Measurements from ENCODE around the gene SPRED3.

The SPRED3 gene

DNA sequence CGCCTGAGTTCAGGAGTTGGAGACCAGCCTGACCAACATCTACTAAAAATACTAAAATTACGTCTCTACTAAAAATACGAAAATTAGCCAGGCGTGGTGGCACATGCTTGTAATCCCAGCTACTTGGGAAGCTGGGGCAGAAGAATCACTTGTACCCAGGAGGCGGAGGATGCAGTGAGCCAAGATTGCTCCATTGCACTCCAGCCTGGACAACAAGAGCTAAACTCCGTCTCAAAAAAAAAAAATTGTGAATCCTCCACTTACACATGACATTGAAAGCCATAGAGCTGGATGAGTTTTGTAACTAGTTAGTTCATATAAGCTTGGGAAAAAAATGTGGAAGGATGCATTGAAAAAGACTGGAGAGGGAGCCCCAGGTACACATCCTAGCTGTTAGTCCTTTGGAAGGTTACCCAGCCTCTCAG, 14.6 kb upstream of the SPRED3 start:
- DNase-seq: no peak

DNA sequence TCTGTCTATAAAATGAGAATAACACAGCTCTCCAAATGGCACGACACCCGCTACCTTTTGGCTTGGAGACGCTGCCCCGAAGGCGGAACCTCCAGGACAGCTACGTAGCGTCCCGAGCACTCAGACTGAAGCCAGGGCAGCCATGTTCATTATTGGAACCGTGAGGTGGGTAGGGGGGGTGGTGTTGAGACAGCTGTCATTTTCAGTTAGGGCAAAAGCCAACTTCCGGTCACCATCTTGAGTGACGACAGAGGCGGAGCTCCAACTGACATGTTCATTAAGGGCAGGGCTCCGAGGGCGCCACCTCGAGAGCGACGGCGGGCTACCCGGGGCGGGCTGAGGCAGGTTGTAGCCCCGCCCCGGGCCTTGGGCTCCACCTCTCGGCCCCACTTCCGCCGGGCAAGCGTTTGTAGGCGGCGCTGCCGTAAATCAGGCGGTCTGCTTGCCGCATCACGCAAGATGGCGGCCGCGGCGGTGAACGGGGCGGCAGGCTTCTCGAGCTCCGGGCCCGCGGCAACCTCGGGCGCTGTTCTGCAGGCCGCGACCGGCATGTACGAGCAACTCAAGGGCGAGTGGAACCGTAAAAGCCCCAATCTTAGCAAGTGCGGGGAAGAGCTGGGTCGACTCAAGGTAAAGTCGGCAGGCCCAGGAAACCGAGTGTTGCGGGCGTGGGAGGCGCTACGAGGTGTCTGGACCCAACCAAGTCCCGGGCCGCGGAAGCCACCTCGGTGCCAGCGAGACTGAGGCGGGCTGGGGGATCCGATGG, 14.0 kb upstream of the SPRED3 start, which contains the start of gene PSMD8:
Gene PSMD8, plus strand, starts transcription at position 240 of the 766 bp plus-strand sequence. Its CDS starts 31 bp downstream, at position 271.
- DNase-seq: peak; percentile 97

DNA sequence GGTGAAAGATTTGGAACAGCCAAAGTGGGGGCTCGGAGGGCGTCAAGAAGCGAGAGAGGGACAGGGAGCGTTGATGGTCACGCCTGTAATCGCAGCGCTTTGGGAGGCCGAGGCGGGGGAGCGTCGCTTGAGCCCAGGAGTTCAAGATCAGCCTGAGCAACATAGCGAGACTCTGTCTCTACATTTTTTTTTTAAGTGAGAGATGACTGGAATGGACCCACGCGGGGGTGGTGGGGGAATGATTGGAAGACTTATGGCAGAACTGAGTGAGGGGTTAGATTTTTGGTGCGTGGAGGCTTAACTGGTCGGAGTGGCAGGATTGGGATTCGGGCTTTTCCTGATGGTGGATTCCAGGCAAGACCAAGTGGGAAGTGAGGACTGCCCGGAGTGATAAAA, 13.4 kb upstream of the SPRED3 start:
- DNase-seq: no peak

DNA sequence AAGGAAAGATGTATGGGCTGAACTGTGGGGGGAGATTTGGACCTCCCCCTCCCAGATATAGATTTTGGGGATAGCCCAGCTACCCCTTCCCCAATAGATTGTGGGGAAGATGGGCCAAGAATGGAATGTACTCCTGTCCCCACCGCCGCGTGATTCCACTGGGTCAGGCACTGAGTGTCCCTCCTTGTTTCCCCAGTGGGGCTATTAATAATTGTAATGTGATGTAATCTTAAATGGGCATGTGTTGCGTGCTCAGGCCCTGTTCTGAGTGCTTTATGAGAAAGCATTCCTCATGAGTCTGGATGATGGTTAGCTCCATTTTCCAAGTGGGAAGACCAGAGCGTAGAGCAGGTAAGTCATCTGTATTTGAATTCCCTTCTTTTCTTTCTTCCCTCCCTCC, 12.7 kb upstream of the SPRED3 start:
- no peak for DNase-seq

DNA sequence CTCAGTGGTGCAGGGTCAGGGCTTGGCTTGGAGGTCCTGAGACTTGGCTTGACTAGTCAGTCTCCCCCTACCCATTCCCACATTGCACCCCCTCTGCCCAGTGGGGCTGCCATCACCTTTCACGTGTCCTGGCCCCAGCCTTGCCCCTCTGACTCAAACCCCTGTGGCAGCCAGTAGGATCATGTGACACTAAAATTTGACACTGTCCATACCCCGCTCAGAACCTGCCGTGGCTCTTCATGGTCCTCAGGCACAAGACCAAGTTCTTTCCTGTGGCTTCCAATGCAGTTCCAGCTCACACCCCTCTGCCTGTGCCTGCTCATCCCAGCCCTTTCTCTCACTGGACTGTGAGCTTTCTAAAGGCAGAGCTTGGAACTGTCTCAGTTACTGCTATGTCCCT, 11.9 kb upstream of the SPRED3 start:
- DNase-seq: no peak

DNA sequence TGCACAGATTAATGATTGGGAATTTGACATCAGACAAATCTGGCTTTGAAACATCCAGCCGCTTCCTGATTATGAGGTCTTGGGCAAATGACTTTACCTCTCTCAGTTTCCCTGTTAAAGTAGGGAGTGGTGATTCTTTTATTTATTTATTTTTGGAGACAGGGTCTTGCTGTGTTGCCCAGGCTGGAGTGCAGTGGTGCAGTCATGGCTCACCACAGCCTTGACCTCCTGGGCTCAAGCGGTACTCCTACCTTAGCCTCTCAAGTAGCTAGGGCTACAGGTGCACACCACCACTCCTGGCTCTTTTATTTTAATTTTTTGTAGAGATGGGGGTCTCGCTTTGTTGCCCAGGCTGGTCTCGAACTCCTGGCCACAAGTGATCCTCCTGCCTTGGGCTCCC, 11.4 kb upstream of the SPRED3 start:
- DNase-seq: no peak

DNA sequence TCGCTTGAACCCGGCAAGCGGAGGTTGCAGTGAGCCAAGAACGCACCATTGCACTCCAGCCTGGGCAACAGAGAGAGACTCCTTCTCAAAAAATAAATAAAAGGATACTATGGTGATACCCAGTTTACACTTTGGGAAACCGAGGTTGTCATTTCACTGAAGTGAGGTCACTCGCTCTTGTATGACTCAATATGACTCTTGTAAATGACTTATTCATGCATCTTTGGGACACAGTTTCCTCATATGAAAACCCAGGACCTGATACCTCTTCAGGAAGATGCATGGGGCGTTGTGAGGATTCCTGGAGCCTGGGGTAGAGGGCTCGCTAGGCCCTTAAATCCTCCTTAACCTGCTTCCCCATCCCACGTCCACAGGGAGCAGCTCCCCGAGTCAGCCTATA, 9.6 kb upstream of the SPRED3 start:
- no peak for DNase-seq

DNA sequence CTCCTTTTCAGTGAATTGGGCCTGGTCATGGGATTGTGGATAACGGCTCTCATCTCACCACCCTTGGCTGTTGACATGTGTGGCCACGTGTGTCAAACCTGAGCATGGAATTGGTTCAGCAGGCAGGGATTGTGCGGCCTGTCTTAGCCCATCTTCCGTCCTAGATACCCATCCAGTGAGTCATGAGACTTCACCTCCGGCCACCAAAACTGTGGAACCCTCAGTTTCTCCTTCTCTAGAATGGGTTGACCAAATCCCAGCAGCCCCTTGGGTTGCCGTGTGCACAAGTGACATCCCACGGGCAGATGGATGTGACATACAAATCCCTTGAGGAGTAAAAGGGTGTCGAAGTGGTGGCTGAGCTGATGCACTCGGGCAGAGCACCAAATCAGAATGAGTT, 7.4 kb upstream of the SPRED3 start:
- DNase-seq: no peak

DNA sequence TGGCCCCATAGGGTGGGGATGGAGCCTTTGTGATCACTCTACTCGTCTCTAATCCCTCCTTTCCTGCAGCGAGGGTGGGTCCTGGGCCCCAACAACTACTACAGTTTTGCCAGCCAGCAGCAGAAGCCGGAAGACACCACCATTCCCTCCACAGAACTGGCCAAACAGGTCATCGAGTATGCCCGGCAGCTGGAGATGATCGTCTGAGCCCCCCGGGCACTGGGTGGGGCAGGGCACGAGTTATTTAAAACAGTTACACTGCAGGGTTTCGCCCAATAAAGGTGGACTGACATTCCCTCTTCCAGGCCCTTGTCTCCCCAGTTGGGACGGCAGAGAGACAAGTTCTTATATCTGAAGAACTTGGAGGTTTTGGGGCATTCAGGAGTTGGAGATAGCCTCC, 5.3 kb upstream of the SPRED3 start:
- no peak for DNase-seq

DNA sequence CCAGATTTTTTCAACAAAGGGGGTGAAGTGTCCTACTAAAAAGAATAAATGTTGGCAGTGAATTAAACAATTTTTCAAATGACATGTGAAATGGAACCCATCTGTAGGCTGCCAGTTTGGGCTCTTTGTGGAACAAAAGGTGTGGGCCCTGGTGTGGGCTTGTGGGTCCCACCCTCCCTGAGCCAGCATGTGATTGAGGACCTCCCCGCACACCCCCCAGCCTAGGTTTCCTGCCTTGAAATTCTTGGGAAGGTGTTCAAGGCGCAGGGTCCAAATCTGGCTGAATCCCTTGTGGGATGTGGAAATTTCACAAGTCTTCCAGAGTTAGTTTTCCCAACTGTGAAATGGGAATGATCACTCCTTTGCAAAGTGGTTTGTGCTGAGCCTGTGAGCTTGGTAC, 4.8 kb upstream of the SPRED3 start:
- no peak for DNase-seq

DNA sequence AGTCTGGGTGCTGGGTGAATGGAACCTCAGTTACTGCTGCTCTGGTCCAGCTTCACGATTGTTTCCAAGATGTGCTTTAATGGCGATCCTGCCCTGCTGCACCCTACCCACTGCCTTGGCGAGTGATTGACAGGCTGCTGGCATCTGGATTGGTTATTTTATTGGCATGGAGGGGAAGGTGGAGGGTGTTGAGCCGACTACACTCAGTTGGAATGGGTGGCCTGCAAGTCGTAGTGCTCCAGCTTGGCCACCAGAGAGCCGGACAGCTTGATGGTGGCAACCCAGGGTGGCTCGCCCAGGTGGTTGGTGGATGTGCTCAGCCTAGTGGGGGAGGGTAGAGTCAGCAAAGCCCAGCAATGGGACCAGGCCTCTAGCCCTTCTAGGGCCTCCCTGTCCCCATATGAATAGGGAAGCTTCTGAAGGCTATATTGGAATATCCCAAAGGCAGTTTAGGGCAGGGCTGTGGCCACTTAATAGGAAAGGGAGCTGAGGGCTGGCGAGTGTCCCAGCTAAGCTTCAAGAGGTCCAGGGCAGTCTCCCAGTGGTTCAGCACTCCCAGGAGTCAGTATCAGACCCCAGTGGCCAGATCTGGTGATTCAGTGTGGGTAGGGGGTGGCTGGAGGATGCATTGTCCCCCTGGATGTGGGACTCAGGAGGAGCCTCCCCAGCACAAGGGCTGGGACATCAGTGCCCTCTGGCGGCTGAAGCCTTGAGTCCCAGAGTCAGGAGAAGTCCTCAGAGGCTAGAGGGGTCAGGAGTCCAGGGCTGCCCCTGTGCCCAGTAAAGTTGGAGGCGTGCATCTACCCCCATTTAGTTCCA, 4.1 kb upstream of the SPRED3 start:
- DNase-seq: no peak

DNA sequence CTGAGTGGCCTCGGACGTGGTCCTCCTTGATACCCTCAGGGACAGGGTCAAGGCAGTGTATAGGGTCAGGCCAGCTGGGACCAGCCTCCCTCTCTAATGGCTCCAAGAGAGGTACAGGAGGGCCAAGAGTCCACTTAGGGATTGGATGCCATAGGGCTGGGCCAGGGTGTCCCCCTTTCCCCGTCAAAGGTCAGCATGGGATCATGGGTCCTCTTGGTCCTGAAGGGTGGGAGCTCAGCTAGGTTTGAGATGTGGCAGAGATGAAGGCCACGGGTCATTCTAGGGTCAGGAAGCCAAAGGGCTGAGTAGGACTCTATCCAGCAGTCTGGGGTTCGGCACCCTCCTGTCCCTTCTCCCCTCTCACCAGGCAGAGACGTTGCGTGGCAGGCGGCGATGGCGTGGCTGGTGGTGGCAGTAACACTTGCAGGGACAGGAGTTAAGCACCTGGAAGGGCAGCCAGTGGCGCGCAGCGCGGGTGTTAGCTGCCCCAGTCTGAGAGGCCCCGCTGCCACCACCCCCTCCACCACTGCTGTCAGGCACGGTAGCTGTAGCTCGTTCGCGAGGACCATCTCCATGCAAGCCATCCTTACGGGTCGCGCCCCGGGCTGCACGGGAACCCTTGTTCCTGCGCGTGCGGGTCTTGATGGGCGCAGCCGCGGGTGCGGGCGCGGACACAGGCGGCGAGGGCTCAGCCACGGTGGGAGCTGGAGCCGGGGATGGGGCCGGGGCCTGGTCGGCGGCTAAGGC, 3.3 kb upstream of the SPRED3 start:
- DNase-seq: no peak

DNA sequence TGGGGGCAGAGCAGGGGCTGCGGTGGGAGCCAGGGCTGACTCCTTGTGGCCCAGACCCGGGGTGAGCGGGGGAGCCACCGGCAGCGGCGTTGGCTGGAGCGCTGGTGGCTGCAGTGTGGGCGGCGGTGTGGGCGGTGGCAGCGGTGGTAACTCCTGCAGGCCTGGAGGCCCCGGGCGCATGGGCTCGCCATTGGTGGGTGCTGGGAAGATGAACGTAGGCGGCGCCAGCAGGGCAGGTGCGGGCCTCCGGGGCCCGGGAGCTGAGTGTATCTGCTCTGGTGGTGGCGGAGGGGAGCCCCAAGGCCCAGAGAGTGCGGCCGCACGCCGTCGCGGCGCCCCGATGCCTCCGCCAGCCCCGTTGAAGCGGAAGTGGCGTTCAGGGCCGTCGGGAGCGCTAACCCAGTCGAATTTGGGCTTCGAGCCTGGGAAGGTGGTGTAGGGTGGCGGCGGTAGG, 2.7 kb upstream of the SPRED3 start:
- no peak for DNase-seq

DNA sequence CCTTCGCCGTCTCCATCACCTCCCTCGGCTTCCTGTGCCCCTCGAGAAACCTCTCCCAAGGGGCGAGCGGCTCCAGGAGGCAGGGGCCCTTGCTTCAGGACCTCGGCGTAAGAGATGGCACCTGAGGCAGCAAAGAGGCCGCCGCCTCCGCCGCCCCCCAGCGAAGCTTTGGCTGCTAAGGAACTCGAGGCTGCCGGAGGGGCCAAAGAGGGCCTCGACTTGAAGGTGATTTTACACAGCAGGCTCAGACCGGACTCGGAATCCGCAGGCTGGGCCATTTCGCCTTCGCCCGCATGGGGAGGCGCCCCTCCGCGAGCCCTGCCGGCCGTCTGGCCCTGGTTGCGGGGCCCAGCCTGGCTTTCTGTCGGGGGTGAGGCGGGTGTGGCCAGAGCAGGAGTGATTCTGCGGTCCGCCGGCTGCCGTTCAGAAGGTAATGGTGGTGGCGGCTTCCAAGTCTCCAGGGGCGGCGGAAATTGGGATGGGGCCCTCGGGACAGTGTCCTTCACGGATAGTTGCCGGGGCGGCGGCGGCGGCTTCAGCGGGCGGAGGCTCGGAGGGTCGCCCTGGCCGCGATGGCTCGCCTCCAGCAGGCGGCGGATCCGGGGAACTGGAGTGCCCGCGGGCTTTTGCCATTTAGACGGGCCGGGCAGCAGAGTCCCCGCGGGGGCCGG, 2.1 kb upstream of the SPRED3 start:
- no peak for DNase-seq

DNA sequence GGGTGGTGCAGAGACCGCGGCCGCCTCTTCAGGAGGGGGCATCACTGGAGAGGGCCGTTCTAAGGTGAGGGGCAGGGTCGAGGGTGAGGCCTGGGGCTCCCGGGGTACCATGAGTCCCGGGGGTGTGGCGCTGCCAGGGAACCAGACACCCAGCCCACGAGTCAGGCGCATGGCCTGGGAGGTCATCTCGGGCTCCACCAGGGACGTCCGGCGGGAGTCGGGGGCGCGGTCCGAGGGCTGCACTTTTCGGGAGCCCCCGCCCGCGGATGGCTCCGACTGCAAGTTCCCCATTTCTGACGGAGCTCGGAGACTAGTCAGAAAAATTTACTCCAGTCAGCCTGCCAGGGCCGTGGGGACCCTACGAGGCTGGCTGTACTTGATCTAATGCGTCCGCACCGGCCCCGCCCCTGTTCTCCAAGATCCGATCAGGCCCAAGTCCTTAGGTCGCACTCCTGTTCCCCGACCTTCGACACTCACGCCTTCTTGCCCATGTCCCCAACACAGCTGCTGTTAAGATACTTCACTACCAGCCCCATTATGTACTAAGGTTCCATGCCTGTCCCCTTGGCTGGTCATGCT, 1.4 kb upstream of the SPRED3 start:
- no peak for DNase-seq

DNA sequence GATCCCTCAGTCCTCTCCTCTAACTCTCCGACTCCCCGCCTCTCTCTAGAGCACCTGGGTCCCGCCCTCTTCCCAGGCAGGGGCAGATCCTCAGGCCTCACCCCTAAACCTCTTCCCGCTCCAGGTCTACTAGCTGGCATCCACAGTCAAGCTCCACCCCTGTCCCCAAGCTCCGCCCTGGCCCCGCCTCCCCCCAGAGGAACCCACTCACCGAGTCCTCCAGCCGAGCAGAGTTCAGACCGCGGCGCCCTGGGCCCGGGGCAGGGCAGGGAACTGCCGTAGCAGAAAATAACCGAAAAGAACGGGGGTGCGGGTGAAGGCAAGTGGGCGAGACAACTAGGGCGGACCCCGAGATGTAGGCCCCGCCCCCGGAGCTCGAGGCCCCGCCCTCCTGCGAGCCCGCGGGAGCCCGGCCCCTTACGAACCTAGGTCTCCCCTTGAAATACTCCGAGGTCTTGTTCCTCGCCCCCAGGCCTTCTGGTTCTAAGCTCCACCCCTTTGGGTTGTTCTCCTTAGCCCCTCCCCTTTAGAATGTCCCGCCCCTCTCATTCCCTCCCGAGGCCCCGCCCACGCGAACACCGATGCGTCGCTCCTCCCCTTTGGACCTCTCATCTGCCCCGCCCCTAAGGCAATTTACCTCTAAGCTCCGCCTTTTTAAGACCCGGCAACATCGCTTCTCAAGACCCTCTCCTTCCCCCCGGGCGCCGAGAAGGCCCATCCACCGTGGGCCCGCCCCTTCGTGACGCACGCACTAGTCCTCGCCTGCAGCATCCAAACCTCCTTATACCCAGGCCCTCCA, 748 bp upstream of the SPRED3 start, which contains the start of gene GGN:
Gene GGN, minus strand, starts transcription at position 485 of the 799 bp plus-strand sequence. CDS start 773 bp downstream, outside the sequence.
- DNase-seq: peak; percentile 77 to 78

DNA sequence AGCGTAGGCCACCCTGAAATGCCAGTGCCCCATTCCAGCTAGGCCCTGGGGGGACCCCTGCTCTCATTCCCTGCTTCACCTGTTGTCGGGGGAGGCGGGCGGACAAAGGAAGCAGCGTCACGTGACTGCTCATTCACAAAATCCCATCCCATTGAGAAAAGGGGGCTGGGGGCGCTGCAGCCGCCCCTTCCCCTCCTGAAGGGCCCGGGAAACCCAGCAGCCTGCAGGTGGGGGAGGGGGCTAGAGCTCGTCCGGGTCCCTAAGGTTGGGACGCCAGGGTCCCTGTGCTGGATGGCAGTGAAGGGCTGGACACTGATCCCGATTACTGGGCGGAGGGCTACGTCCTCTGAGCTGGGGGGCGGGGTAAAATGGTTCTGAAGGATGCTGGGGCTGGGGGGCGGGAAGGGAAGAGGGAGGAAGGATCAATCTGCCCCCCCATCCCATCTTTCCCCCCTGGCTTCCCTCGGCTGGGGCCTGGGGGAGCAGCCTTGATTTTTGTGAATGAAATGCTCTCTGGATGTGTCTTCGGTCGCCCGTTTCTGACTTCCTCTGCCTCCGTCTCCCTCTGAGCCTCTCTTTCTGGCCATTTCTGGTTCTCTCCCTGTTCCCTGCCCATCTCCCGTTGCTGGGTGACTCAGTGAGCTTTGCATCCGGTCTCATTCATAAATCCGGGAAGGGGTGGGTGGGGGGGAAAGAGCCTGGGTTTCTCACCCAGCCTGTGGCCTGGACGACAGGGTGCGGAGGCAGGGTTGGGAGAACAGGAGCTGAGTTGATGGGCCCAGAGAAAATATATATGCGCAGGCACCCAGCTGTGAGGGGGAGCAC, 816 bp downstream of the SPRED3 start:
- DNase-seq: no peak

DNA sequence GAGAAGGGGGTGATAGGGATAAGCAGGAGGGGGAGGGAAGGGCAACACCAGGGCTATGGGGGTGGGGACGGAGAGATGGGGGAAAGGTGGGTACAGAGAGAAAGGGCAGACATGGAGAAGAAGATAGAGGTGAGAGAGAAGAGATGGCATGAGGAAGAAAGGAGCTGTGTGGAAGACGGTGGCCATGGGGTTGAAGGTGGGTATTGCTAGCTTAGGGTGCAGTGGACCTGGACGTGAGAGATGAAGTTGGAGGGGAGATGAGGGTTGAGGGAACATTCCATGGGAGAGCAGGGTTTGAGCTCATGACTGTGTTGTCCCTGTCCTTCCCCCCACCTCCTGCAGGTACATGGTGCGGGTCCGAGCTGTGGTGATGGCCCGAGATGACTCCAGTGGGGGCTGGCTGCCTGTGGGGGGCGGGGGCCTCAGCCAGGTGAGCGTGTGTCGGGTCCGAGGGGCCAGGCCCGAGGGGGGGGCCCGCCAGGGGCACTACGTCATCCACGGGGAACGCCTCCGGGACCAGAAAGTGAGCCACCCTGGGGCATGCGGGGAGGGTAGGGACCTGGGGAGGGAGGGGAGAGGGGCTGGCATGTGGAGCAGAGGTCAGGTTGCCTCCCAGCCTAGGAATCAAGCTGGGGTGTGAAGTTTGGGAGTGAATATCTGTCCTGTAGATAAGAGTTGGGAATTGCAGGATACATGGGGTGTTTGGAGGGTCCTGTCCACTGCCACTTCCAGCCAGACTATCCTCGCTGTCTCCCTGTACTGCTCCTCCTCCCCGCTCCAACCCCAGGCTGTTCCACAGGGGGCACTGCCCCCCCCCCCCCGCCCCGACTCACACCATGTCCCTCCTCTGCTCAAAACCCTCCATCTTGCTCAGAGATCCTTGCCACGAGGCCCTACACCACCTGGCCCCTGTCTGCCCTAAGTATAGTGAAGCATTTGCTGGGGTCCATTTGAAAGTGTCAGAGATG, 1.7 kb downstream of the SPRED3 start:
- no peak for DNase-seq

DNA sequence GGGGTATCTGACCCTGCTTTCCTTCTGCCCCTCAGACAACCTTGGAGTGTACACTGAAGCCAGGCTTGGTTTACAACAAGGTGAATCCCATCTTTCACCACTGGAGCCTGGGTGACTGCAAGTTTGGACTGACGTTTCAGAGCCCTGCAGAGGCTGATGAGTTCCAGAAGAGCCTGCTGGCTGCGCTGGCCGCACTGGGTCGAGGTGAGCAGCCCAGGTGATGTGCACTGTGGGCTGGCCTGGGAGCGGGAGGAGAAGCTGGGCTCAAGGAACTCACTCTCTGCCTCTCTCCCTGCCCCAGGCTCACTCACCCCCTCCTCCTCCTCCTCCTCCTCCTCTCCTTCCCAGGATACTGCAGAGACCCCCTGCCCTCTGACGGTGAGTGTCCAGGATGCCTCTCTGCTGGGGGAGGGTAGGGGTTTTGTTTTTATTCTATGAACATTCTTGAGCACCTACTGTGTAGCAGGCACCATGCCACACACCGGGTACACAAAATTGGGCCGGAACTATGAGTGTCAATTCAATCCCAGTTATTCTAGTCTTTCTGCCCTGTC, 3.5 kb downstream of the SPRED3 start:
- DNase-seq: no peak
